GM23338 (cell line): ENCODE measurements around the gene YPEL2. TPM values are rescaled to one million over a fixed set of nuclear protein-coding genes. Genes with fewer than 3 reads are reported as not detected.

ENCODE experiments used
- ATAC-seq: fragments of 200-7000 bp; cut with Tn5 transposase; 3 replicates; pipeline ENCODE4 v1.9.1; 2020
- DNase-seq: peaks from one replicate; pipeline ENCODE4 v3.0.0-alpha.2; 2015; ENCODE audit warnings: low spot score
- H2AFZ ChIP-seq: fragments of 200-600 bp; sonication (generic); 2 replicates; pipeline ENCODE4 v1.8.0; 2016; ENCODE audit warnings: antibody characterized with exemption, mild to moderate bottlenecking, moderate library complexity
- H3F3A ChIP-seq: fragments of 200-600 bp; sonication (generic); replicated peaks from 2 replicates; pipeline ENCODE4 v1.8.0; 2017; ENCODE audit warnings: antibody characterized with exemption, mixed run types, low read depth
- H3K27ac ChIP-seq: fragments of 200-600 bp; sonication (generic); 2 replicates; pipeline ENCODE4 v1.6.1; 2016; ENCODE audit warnings: low read depth
- H3K27me3 ChIP-seq: fragments of 200-600 bp; sonication (generic); 2 replicates; pipeline ENCODE4 v1.8.0; 2016; ENCODE audit warnings: mild to moderate bottlenecking, mixed run types, moderate library complexity; ENCODE audit not compliant: insufficient read depth
- H3K36me3 ChIP-seq: fragments of 200-600 bp; sonication (generic); 2 replicates; pipeline ENCODE4 v1.8.0; 2016; ENCODE audit warnings: mild to moderate bottlenecking; ENCODE audit not compliant: insufficient read depth
- H3K4me1 ChIP-seq: fragments of 200-600 bp; sonication (generic); 2 replicates; pipeline ENCODE4 v1.8.0; 2016; ENCODE audit warnings: mild to moderate bottlenecking, moderate library complexity; ENCODE audit not compliant: insufficient read depth
- H3K4me2 ChIP-seq: fragments of 200-600 bp; sonication (generic); 2 replicates; pipeline ENCODE4 v1.7.1; 2017; ENCODE audit warnings: mixed run types
- H3K4me3 ChIP-seq: fragments of 200-600 bp; sonication (generic); 2 replicates; pipeline ENCODE4 v1.6.1; 2016; ENCODE audit warnings: mixed run types
- H3K79me2 ChIP-seq: fragments of 200-600 bp; sonication (generic); replicated peaks from 2 replicates; pipeline ENCODE4 v1.8.0; 2017; ENCODE audit warnings: mild to moderate bottlenecking; ENCODE audit not compliant: insufficient read depth
- H3K9me2 ChIP-seq: fragments of 200-600 bp; sonication (generic); 2 replicates; pipeline ENCODE4 v1.8.0; 2017; ENCODE audit not compliant: insufficient read depth
- H4K20me1 ChIP-seq: fragments of 200-600 bp; sonication (generic); replicated peaks from 2 replicates; pipeline ENCODE4 v1.8.0; 2017; ENCODE audit warnings: mild to moderate bottlenecking; ENCODE audit not compliant: insufficient read depth
- H3K27ac Mint-ChIP-seq: 2 replicates; pipeline ENCODE4 v1.8.0; 2020; ENCODE audit warnings: inconsistent platforms, mild to moderate bottlenecking, moderate library complexity, mixed read lengths
- H3K27me3 Mint-ChIP-seq: 3 replicates; pipeline ENCODE4 v1.8.0; 2022; ENCODE audit warnings: low read depth, mild to moderate bottlenecking, moderate library complexity, mixed read lengths, inconsistent platforms; ENCODE audit not compliant: insufficient read depth, poor library complexity
- H3K36me3 Mint-ChIP-seq: 3 replicates; pipeline ENCODE4 v1.8.0; 2021; ENCODE audit warnings: low read depth, mild to moderate bottlenecking, inconsistent platforms, moderate library complexity, mixed read lengths
- H3K4me1 Mint-ChIP-seq: 3 replicates; pipeline ENCODE4 v1.8.0; 2020; ENCODE audit warnings: mild to moderate bottlenecking, inconsistent platforms, mixed read lengths
- H3K4me3 Mint-ChIP-seq: 3 replicates; pipeline ENCODE4 v1.8.0; 2021; ENCODE audit warnings: moderate library complexity, mild to moderate bottlenecking, inconsistent platforms, mixed read lengths
- H3K9me3 Mint-ChIP-seq: 3 replicates; pipeline ENCODE4 v1.8.0; 2020; ENCODE audit warnings: moderate library complexity, mild to moderate bottlenecking, inconsistent platforms, mixed read lengths
- EZH2 ChIP-seq: fragments of 200-600 bp; sonication (generic); IDR thresholded peaks from one replicate; pipeline ENCODE4 v1.8.0; 2017; ENCODE audit warnings: antibody characterized with exemption, mild to moderate bottlenecking, low read depth; ENCODE audit not compliant: unreplicated experiment
- EZH2phosphoT487 ChIP-seq: fragments of 200-600 bp; sonication (generic); IDR thresholded peaks from one replicate; pipeline ENCODE4 v1.8.1; 2018; ENCODE audit warnings: antibody characterized with exemption; ENCODE audit not compliant: unreplicated experiment
- JUNB ChIP-seq: IDR thresholded peaks from one replicate; pipeline ENCODE4 v1.6.1; 2016; ENCODE audit warnings: antibody characterized with exemption; ENCODE audit not compliant: unreplicated experiment
- POLR2AphosphoS5 ChIP-seq: IDR thresholded peaks from 2 replicates; pipeline ENCODE4 v1.6.1; 2016; ENCODE audit warnings: antibody characterized with exemption, low read depth
- STAT1 ChIP-seq: IDR thresholded peaks from one replicate; pipeline ENCODE4 v1.6.1; 2016; ENCODE audit warnings: antibody characterized with exemption; ENCODE audit not compliant: unreplicated experiment
- polyA plus RNA-seq: library from polyadenylated mRNA; unstranded; fragments of >200 nt; fragmentation: Nextera tagmentation; extraction: Ambion mirVana; gene quantifications from 2 replicates; pipeline ENCODE4 v1.2.1, GENCODE V29; 2016
- total RNA-seq: library from RNA; depleted of rRNA; stranded (reverse); fragments of >200 nt; shearing (Covaris generic); gene quantifications from 2 replicates; pipeline ENCODE4 v1.2.3, GENCODE V29; 2014
- TF ChIP-seq, protein P1 (sequence below), 2 experiments: fragments of 200-600 bp in 1 of 2; sonication (generic) in 1 of 2; conservative IDR thresholded peaks; 2 replicates each; pipeline versions ENCODE4 v1.5.1 to v1.6.1; 2016 to 2017; ENCODE audit warnings: antibody characterized with exemption in 2 of 2, low read depth in 2 of 2, mild to moderate bottlenecking in 2 of 2, moderate library complexity in 1 of 2
- TF ChIP-seq, protein P2 (sequence below): IDR thresholded peaks from one replicate; pipeline ENCODE4 v1.6.1; 2018; ENCODE audit warnings: antibody characterized with exemption; ENCODE audit not compliant: unreplicated experiment
- TF ChIP-seq, protein P3 (sequence below): fragments of 250-450 bp; sonication (Bioruptor Pico); IDR thresholded peaks from 2 replicates; pipeline ENCODE4 v1.5.0; 2020; ENCODE audit warnings: mild to moderate bottlenecking, moderate library complexity

YPEL2 gene
- total and polyA plus RNA-seq, 2 experiments from 2014 or later = 4.1 to 5.2 TPM

DNA sequence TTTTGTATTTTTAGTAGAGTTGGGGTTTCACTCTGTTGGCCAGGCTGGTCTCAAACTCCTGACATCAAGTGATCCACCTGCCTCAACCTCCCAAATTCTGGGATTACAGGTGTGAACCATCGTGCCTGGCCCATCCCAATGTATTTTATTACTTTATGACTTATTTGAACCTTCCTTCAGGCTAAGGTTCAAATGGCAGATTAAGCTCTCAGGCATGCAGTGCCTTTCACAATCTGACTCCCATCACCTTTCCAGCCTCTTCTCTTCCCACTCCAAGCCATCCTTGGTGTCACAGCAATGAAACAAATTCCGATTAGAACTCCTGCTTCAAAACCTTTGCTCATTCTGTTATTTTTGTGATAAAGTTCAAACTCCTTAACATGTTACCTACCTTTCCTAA, 26.6 kb upstream of the YPEL2 start:
- H3K36me3 Mint-ChIP-seq = no peaks in the 10 kb centered on the region
- Histone ChIP-seq H3K4me2 (no peak overlapping the region), H3K9me2 (no peaks in the 10 kb centered on the region), H2AFZ (no peak overlapping the region), H3F3A (no peaks in the 10 kb centered on the region), H3K4me1 (no peaks in the 10 kb centered on the region), H3K27me3 (no peaks in the 10 kb centered on the region), H3K79me2 (no peaks in the 10 kb centered on the region), H4K20me1 (no peaks in the 10 kb centered on the region), H3K36me3 (no peaks in the 10 kb centered on the region), H3K4me3 (no peak overlapping the region), H3K27ac (no peak overlapping the region)
- TF ChIP-seq EZH2phosphoT487 = no peak
- TF ChIP-seq, protein P1, sequence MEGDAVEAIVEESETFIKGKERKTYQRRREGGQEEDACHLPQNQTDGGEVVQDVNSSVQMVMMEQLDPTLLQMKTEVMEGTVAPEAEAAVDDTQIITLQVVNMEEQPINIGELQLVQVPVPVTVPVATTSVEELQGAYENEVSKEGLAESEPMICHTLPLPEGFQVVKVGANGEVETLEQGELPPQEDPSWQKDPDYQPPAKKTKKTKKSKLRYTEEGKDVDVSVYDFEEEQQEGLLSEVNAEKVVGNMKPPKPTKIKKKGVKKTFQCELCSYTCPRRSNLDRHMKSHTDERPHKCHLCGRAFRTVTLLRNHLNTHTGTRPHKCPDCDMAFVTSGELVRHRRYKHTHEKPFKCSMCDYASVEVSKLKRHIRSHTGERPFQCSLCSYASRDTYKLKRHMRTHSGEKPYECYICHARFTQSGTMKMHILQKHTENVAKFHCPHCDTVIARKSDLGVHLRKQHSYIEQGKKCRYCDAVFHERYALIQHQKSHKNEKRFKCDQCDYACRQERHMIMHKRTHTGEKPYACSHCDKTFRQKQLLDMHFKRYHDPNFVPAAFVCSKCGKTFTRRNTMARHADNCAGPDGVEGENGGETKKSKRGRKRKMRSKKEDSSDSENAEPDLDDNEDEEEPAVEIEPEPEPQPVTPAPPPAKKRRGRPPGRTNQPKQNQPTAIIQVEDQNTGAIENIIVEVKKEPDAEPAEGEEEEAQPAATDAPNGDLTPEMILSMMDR (conservative IDR thresholded peaks at IDR 0.05; ENCODE audit: low read depth in 2 of 2) = no peak
- no peak for TF ChIP-seq POLR2AphosphoS5
- no peak for TF ChIP-seq STAT1
- no peak for TF ChIP-seq EZH2
- TF ChIP-seq, protein P2, sequence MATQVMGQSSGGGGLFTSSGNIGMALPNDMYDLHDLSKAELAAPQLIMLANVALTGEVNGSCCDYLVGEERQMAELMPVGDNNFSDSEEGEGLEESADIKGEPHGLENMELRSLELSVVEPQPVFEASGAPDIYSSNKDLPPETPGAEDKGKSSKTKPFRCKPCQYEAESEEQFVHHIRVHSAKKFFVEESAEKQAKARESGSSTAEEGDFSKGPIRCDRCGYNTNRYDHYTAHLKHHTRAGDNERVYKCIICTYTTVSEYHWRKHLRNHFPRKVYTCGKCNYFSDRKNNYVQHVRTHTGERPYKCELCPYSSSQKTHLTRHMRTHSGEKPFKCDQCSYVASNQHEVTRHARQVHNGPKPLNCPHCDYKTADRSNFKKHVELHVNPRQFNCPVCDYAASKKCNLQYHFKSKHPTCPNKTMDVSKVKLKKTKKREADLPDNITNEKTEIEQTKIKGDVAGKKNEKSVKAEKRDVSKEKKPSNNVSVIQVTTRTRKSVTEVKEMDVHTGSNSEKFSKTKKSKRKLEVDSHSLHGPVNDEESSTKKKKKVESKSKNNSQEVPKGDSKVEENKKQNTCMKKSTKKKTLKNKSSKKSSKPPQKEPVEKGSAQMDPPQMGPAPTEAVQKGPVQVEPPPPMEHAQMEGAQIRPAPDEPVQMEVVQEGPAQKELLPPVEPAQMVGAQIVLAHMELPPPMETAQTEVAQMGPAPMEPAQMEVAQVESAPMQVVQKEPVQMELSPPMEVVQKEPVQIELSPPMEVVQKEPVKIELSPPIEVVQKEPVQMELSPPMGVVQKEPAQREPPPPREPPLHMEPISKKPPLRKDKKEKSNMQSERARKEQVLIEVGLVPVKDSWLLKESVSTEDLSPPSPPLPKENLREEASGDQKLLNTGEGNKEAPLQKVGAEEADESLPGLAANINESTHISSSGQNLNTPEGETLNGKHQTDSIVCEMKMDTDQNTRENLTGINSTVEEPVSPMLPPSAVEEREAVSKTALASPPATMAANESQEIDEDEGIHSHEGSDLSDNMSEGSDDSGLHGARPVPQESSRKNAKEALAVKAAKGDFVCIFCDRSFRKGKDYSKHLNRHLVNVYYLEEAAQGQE = no peak
- TF ChIP-seq, protein P3, sequence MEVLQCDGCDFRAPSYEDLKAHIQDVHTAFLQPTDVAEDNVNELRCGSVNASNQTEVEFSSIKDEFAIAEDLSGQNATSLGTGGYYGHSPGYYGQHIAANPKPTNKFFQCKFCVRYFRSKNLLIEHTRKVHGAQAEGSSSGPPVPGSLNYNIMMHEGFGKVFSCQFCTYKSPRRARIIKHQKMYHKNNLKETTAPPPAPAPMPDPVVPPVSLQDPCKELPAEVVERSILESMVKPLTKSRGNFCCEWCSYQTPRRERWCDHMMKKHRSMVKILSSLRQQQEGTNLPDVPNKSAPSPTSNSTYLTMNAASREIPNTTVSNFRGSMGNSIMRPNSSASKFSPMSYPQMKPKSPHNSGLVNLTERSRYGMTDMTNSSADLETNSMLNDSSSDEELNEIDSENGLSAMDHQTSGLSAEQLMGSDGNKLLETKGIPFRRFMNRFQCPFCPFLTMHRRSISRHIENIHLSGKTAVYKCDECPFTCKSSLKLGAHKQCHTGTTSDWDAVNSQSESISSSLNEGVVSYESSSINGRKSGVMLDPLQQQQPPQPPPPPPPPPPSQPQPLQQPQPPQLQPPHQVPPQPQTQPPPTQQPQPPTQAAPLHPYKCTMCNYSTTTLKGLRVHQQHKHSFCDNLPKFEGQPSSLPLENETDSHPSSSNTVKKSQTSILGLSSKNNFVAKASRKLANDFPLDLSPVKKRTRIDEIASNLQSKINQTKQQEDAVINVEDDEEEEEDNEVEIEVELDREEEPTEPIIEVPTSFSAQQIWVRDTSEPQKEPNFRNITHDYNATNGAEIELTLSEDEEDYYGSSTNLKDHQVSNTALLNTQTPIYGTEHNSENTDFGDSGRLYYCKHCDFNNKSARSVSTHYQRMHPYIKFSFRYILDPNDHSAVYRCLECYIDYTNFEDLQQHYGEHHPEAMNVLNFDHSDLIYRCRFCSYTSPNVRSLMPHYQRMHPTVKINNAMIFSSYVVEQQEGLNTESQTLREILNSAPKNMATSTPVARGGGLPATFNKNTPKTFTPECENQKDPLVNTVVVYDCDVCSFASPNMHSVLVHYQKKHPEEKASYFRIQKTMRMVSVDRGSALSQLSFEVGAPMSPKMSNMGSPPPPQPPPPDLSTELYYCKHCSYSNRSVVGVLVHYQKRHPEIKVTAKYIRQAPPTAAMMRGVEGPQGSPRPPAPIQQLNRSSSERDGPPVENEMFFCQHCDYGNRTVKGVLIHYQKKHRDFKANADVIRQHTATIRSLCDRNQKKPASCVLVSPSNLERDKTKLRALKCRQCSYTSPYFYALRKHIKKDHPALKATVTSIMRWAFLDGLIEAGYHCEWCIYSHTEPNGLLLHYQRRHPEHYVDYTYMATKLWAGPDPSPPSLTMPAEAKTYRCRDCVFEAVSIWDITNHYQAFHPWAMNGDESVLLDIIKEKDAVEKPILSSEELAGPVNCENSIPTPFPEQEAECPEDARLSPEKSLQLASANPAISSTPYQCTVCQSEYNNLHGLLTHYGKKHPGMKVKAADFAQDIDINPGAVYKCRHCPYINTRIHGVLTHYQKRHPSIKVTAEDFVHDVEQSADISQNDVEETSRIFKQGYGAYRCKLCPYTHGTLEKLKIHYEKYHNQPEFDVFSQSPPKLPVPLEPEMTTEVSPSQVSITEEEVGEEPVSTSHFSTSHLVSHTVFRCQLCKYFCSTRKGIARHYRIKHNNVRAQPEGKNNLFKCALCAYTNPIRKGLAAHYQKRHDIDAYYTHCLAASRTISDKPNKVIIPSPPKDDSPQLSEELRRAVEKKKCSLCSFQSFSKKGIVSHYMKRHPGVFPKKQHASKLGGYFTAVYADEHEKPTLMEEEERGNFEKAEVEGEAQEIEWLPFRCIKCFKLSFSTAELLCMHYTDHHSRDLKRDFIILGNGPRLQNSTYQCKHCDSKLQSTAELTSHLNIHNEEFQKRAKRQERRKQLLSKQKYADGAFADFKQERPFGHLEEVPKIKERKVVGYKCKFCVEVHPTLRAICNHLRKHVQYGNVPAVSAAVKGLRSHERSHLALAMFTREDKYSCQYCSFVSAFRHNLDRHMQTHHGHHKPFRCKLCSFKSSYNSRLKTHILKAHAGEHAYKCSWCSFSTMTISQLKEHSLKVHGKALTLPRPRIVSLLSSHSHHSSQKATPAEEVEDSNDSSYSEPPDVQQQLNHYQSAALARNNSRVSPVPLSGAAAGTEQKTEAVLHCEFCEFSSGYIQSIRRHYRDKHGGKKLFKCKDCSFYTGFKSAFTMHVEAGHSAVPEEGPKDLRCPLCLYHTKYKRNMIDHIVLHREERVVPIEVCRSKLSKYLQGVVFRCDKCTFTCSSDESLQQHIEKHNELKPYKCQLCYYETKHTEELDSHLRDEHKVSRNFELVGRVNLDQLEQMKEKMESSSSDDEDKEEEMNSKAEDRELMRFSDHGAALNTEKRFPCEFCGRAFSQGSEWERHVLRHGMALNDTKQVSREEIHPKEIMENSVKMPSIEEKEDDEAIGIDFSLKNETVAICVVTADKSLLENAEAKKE = no peak
- TF ChIP-seq JUNB = no peak
- H3K4me1 Mint-ChIP-seq = no peaks in the 10 kb centered on the region
- no peaks in the 10 kb centered on the region for H3K9me3 Mint-ChIP-seq
- no peak for ATAC-seq
- H3K27ac Mint-ChIP-seq = no peak overlapping the region
- no peak overlapping the region for H3K4me3 Mint-ChIP-seq
- peaks cover 4% of the 10 kb centered on the region for H3K27me3 Mint-ChIP-seq
- no peak for DNase-seq
